GM23338 (cell line): Measurements from ENCODE around the gene CLTA. TPM values are rescaled to one million over a fixed set of nuclear protein-coding genes. Genes with fewer than 3 reads are reported as not detected.

Source experiments
- ATAC-seq: fragments of 200-7000 bp; cut with Tn5 transposase; 3 replicates; pipeline ENCODE4 v1.9.1; 2020
- DNase-seq: peaks from one replicate; pipeline ENCODE4 v3.0.0-alpha.2; 2015; ENCODE audit warnings: low spot score
- H2AFZ ChIP-seq: fragments of 200-600 bp; sonication (generic); 2 replicates; pipeline ENCODE4 v1.8.0; 2016; ENCODE audit warnings: antibody characterized with exemption, mild to moderate bottlenecking, moderate library complexity
- H3F3A ChIP-seq: fragments of 200-600 bp; sonication (generic); replicated peaks from 2 replicates; pipeline ENCODE4 v1.8.0; 2017; ENCODE audit warnings: antibody characterized with exemption, mixed run types, low read depth
- H3K27ac ChIP-seq: fragments of 200-600 bp; sonication (generic); 2 replicates; pipeline ENCODE4 v1.6.1; 2016; ENCODE audit warnings: low read depth
- H3K27me3 ChIP-seq: fragments of 200-600 bp; sonication (generic); 2 replicates; pipeline ENCODE4 v1.8.0; 2016; ENCODE audit warnings: mild to moderate bottlenecking, mixed run types, moderate library complexity; ENCODE audit not compliant: insufficient read depth
- H3K36me3 ChIP-seq: fragments of 200-600 bp; sonication (generic); 2 replicates; pipeline ENCODE4 v1.8.0; 2016; ENCODE audit warnings: mild to moderate bottlenecking; ENCODE audit not compliant: insufficient read depth
- H3K4me1 ChIP-seq: fragments of 200-600 bp; sonication (generic); 2 replicates; pipeline ENCODE4 v1.8.0; 2016; ENCODE audit warnings: mild to moderate bottlenecking, moderate library complexity; ENCODE audit not compliant: insufficient read depth
- H3K4me2 ChIP-seq: fragments of 200-600 bp; sonication (generic); 2 replicates; pipeline ENCODE4 v1.7.1; 2017; ENCODE audit warnings: mixed run types
- H3K4me3 ChIP-seq: fragments of 200-600 bp; sonication (generic); 2 replicates; pipeline ENCODE4 v1.6.1; 2016; ENCODE audit warnings: mixed run types
- H3K79me2 ChIP-seq: fragments of 200-600 bp; sonication (generic); replicated peaks from 2 replicates; pipeline ENCODE4 v1.8.0; 2017; ENCODE audit warnings: mild to moderate bottlenecking; ENCODE audit not compliant: insufficient read depth
- H3K9me2 ChIP-seq: fragments of 200-600 bp; sonication (generic); 2 replicates; pipeline ENCODE4 v1.8.0; 2017; ENCODE audit not compliant: insufficient read depth
- H4K20me1 ChIP-seq: fragments of 200-600 bp; sonication (generic); replicated peaks from 2 replicates; pipeline ENCODE4 v1.8.0; 2017; ENCODE audit warnings: mild to moderate bottlenecking; ENCODE audit not compliant: insufficient read depth
- H3K27ac Mint-ChIP-seq: 2 replicates; pipeline ENCODE4 v1.8.0; 2020; ENCODE audit warnings: inconsistent platforms, mild to moderate bottlenecking, moderate library complexity, mixed read lengths
- H3K27me3 Mint-ChIP-seq: 3 replicates; pipeline ENCODE4 v1.8.0; 2022; ENCODE audit warnings: low read depth, mild to moderate bottlenecking, moderate library complexity, mixed read lengths, inconsistent platforms; ENCODE audit not compliant: insufficient read depth, poor library complexity
- H3K36me3 Mint-ChIP-seq: 3 replicates; pipeline ENCODE4 v1.8.0; 2021; ENCODE audit warnings: low read depth, mild to moderate bottlenecking, inconsistent platforms, moderate library complexity, mixed read lengths
- H3K4me1 Mint-ChIP-seq: 3 replicates; pipeline ENCODE4 v1.8.0; 2020; ENCODE audit warnings: mild to moderate bottlenecking, inconsistent platforms, mixed read lengths
- H3K4me3 Mint-ChIP-seq: 3 replicates; pipeline ENCODE4 v1.8.0; 2021; ENCODE audit warnings: moderate library complexity, mild to moderate bottlenecking, inconsistent platforms, mixed read lengths
- H3K9me3 Mint-ChIP-seq: 3 replicates; pipeline ENCODE4 v1.8.0; 2020; ENCODE audit warnings: moderate library complexity, mild to moderate bottlenecking, inconsistent platforms, mixed read lengths
- CREB1 ChIP-seq: fragments of 250-450 bp; sonication (Bioruptor Pico); IDR thresholded peaks from 2 replicates; pipeline ENCODE4 v1.5.0; 2020; ENCODE audit warnings: low read depth, mild to moderate bottlenecking, moderate library complexity
- CTCF ChIP-seq, 2 experiments: fragments of 200-600 bp in 1 of 2; sonication (generic) in 1 of 2; conservative IDR thresholded peaks; 2 replicates each; pipeline versions ENCODE4 v1.5.1 to v1.6.1; 2016 to 2017; ENCODE audit warnings: antibody characterized with exemption in 2 of 2, low read depth in 2 of 2, mild to moderate bottlenecking in 2 of 2, moderate library complexity in 1 of 2
- ETS1 ChIP-seq: IDR thresholded peaks from 2 replicates; pipeline ENCODE4 v1.6.1; 2016; ENCODE audit warnings: antibody characterized with exemption
- EZH2 ChIP-seq: fragments of 200-600 bp; sonication (generic); IDR thresholded peaks from one replicate; pipeline ENCODE4 v1.8.0; 2017; ENCODE audit warnings: antibody characterized with exemption, mild to moderate bottlenecking, low read depth; ENCODE audit not compliant: unreplicated experiment
- EZH2phosphoT487 ChIP-seq: fragments of 200-600 bp; sonication (generic); IDR thresholded peaks from one replicate; pipeline ENCODE4 v1.8.1; 2018; ENCODE audit warnings: antibody characterized with exemption; ENCODE audit not compliant: unreplicated experiment
- JUNB ChIP-seq: IDR thresholded peaks from one replicate; pipeline ENCODE4 v1.6.1; 2016; ENCODE audit warnings: antibody characterized with exemption; ENCODE audit not compliant: unreplicated experiment
- NANOG ChIP-seq: IDR thresholded peaks from 2 replicates; pipeline ENCODE4 v1.6.1; 2016; ENCODE audit warnings: antibody characterized with exemption, borderline replicate concordance
- POLR2AphosphoS5 ChIP-seq: IDR thresholded peaks from 2 replicates; pipeline ENCODE4 v1.6.1; 2016; ENCODE audit warnings: antibody characterized with exemption, low read depth
- REST ChIP-seq: IDR thresholded peaks from one replicate; pipeline ENCODE4 v1.6.1; 2018; ENCODE audit warnings: antibody characterized with exemption; ENCODE audit not compliant: unreplicated experiment
- STAT1 ChIP-seq: IDR thresholded peaks from one replicate; pipeline ENCODE4 v1.6.1; 2016; ENCODE audit warnings: antibody characterized with exemption; ENCODE audit not compliant: unreplicated experiment
- ZNF114 ChIP-seq: fragments of 250-450 bp; sonication (Bioruptor Pico); IDR thresholded peaks from 2 replicates; pipeline ENCODE4 v1.5.0; 2020; ENCODE audit warnings: mild to moderate bottlenecking, moderate library complexity
- ZNF331 ChIP-seq: fragments of 250-450 bp; sonication (Bioruptor Pico); IDR thresholded peaks from 2 replicates; pipeline ENCODE4 v1.5.0; 2020; ENCODE audit warnings: low read depth, mild to moderate bottlenecking, moderate library complexity
- ZNF462 ChIP-seq: fragments of 250-450 bp; sonication (Bioruptor Pico); IDR thresholded peaks from 2 replicates; pipeline ENCODE4 v1.5.0; 2020; ENCODE audit warnings: mild to moderate bottlenecking, moderate library complexity
- polyA plus RNA-seq: library from polyadenylated mRNA; unstranded; fragments of >200 nt; fragmentation: Nextera tagmentation; extraction: Ambion mirVana; gene quantifications from 2 replicates; pipeline ENCODE4 v1.2.1, GENCODE V29; 2016
- total RNA-seq: library from RNA; depleted of rRNA; stranded (reverse); fragments of >200 nt; shearing (Covaris generic); gene quantifications from 2 replicates; pipeline ENCODE4 v1.2.3, GENCODE V29; 2014

Gene CLTA
- total and polyA plus RNA-seq, 2 experiments from 2014 or later = 223 to 259 TPM

- no peak overlapping the region for H3K4me3 ChIP-seq
- Mint-ChIP-seq H3K27ac (no peak overlapping the region), H3K9me3 (no peaks in the 10 kb centered on the region), H3K4me1 (peaks cover 31% of the 10 kb centered on the region), H3K27me3 (peaks cover 6% of the 10 kb centered on the region), H3K4me3 (no peak overlapping the region), H3K36me3 (peaks cover 34% of the 10 kb centered on the region)
- DNase-seq (no peak), ATAC-seq (no peak)
- H3K4me2 ChIP-seq = no peak overlapping the region
- H3K79me2 ChIP-seq = peaks cover 75% of the 10 kb centered on the region
- no peak for TF ChIP-seq EZH2phosphoT487
- no peak for TF ChIP-seq ZNF462 (CRISPR knock-in tag)
- no peak for TF ChIP-seq POLR2AphosphoS5
- TF ChIP-seq REST = no peak
- no peak for TF ChIP-seq STAT1
- TF ChIP-seq NANOG = no peak
- no peak for TF ChIP-seq CREB1 (CRISPR knock-in tag)
- no peak for TF ChIP-seq ZNF331 (CRISPR knock-in tag)
- TF ChIP-seq ZNF114 (CRISPR knock-in tag) = no peak
- no peak for TF ChIP-seq ETS1
- TF ChIP-seq JUNB = no peak
- TF ChIP-seq EZH2 = no peak
- no peak for TF ChIP-seq CTCF (conservative IDR thresholded peaks at IDR 0.05; ENCODE audit: low read depth in 2 of 2)
- H3K27me3 ChIP-seq = no peaks in the 10 kb centered on the region
- H3K36me3 ChIP-seq = peaks cover 22% of the 10 kb centered on the region; the same call in 1 of the 2 replicates
- peaks cover 32% of the 10 kb centered on the region for H4K20me1 ChIP-seq
- H3K9me2 ChIP-seq = no peaks in the 10 kb centered on the region
- no peak overlapping the region for H3K27ac ChIP-seq
- H2AFZ ChIP-seq = no peak overlapping the region
- no peaks in the 10 kb centered on the region for H3F3A ChIP-seq
- peaks cover 20% of the 10 kb centered on the region for H3K4me1 ChIP-seq
Observed at GRCh38 chr9:36194326-36195000, 3.7 kb downstream of the CLTA start.
